IPS-18c (cell line): ENCODE measurements around the gene CD244.
"Not testable (repeated sequence)": the region's sequence is repeated elsewhere in the genome, so short reads cannot be mapped to it uniquely, and the experiment has no call there.

Source experiments
- H3K4me3 ChIP-seq: 2 replicates; pipeline ENCODE4 v1.7.0; 2013; ENCODE audit warnings: low read depth, mild to moderate bottlenecking, low read length, moderate library complexity; ENCODE audit not compliant: insufficient read depth
- H3K9me3 ChIP-seq: one replicate; pipeline ENCODE4 v1.6.1; 2013; ENCODE audit warnings: mild to moderate bottlenecking, low read length, moderate library complexity; ENCODE audit not compliant: control insufficient read depth, insufficient read depth

The CD244 gene

DNA sequence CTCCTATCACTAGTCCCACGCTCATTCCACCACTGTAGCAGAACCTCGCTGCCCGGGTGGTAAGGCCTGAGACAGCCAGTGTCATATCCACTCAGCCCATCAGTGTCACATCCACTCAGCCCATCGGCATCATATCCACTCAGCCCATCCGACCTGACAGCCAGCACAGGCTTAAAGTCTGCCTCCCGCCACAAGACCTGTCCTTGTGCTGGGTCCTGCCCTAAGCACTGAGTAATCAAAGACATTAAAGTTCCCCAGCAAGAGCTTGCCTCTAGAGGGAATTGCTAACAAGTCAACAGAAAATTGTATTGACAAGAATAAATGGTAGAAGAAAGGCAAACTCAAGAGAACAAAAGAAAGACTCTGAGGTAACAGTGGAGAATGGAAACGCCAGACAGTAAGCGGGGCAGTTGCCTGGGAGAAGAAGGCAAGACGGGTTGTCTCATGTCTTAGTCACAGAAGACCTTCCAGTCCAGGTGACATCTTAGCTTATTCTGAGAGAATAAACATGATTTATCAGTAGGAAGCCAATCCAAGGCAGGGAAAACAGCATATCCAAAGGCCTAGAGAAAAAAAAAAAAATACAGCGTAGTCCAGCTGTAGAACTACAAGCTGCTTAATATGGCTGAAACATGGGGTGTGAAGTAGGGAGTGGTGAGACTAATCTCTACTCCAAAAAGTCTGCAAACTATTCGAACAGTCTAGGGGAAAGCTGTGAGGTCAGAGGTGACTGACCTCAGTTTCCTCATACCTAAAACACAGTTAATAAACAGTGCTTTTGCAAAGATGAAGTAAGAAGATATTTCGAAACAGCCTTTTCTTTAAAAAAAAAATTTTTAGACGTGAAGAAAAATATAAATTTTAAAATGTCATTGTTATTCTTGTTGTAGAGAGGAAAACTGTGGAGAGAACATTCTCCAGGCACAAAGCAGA, 21.2 kb upstream of the CD244 start:
- Histone ChIP-seq H3K9me3 (no peaks in the 10 kb centered on the region), H3K4me3 (no peak overlapping the region)

DNA sequence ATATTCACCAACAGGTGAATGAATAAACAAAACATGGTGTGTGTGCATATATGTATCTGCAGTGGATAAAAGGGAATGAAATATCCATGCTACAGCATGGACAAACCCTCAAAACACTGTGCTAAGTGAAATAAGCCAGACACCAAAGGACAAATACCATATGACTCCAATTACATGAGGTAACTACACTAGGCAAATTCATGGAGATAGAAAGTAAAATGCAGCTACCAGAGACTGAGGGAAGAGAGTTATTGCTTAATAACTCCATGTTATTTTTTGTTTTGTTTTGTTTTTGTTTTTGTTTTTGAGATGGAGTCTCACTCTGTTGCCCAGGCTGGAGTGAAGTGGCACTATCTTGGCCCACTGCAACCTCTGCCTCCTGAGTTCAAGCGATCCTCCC, 19.9 kb upstream of the CD244 start:
- H3K4me3 ChIP-seq, result no peak overlapping the region
- no peaks in the 10 kb centered on the region for H3K9me3 ChIP-seq

DNA sequence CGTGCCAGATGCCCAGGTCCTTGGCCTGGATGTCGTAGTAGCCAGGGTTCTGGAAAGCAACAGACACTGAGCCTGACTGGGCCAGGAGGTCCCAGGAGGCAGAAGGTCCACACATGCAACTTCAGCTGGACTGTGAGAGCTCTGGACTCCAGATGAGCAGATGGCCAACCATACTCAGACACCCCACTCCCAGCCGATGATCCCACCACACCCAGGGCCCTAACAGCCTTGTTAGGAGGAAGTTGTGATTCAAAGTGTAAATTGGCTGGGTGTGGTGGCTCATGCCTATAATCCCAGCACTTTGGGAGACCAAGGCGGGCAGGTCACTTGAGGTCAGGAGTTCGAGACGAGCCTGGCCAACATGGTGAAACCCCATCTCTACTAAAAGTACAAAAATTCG, 18.6 kb upstream of the CD244 start:
- H3K9me3 ChIP-seq, H3K4me3 ChIP-seq: not testable (repeated sequence)

DNA sequence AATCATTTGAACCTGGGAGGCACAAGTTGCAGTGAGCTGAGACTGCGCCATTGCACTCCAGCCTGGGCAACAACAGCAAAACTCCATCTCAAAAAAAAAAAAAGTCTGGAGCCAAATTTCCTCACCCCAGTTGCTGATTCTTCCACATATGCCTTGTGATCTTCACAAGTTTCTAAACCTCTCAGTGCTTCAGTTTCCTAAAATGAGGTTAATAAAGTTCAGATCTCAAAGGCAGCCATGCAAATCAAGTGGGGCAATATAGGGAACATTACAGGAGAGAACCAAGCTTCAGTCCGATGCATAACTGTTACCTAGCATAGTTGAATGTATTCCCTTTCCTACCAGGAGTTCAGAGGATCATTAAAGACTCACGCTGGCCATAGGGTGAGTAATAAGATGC, 17.5 kb upstream of the CD244 start:
- no peak overlapping the region for H3K4me3 ChIP-seq
- H3K9me3 ChIP-seq, result no peaks in the 10 kb centered on the region

DNA sequence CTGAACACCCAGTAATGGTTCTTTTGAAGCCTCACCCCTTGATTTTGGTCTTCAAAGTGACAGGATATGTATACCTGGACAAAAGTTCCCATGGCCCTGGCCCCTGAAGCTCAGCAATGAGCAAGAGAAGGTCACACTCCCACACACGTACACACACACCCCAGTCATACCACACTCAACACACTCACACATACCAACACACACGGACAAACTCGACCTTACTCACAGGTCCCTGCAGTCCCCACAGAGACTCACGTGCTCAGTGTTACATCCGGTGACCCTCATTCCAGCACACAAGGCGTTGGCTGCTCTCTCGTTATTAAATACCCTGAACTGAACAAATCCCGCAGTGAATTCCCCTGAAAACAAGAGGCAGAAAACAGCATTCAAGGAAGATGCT, 16.4 kb upstream of the CD244 start:
- H3K4me3 ChIP-seq, result no peak overlapping the region
- no peaks in the 10 kb centered on the region for H3K9me3 ChIP-seq

DNA sequence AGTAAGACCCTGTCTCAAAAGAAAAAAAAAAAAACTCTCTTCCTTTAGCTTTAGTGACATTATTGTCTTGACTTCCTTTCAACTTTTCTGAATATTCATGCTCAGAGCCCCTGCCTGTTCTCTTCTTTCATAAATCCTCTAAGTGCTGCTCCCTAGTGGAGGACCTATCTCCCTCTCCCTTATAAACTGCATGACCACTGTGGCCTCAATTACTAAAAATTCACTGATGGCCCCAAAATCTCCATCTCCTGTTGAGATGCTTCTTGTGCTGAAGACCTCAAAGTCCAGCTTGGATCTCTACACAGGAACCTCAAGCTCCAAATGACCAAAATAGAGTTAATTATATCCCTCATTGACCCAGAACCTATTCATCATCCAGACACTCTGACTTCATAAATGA, 14.5 kb upstream of the CD244 start:
- no peak overlapping the region for H3K4me3 ChIP-seq
- no peaks in the 10 kb centered on the region for H3K9me3 ChIP-seq

DNA sequence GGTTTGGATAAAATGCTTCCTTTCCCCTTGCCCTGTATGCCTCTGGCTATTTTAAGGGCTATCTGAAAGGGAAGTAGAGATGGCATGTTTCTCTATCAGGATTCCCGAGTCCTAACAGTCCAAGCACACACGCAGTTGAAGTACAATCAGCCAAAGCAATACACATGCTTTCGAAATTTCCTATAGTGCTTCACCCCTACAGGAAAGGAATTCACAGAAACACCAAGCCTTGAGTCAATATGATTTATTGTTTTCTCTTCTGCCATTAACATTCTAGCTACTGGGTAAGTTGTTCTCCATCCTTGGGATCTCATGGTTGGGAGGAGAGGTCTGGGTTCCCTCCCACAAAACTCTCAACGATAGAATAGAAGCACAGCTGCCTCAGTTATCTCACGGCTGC, 13.6 kb upstream of the CD244 start:
- no peaks in the 10 kb centered on the region for H3K9me3 ChIP-seq
- no peak overlapping the region for H3K4me3 ChIP-seq

DNA sequence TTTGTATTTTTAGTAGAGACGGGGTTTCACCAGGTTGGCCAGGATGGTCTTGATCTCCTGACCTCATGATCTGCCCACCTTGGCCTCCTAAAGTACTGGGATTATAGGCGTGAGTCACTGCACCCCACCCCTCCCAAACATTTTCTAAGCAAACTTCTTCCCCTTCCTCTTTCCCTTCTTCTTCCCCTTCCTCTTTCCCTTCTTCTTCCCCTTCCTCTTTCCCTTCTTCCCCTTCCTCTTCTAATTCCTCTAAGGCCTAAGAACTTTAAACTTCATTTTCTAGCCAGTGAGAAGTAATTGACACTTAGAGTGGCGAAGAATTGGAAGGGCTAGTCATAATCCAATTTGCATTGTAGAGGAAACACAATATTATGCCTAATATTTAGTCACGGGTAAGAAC, 12.9 kb upstream of the CD244 start:
- H3K9me3 ChIP-seq, H3K4me3 ChIP-seq: not testable (repeated sequence)

DNA sequence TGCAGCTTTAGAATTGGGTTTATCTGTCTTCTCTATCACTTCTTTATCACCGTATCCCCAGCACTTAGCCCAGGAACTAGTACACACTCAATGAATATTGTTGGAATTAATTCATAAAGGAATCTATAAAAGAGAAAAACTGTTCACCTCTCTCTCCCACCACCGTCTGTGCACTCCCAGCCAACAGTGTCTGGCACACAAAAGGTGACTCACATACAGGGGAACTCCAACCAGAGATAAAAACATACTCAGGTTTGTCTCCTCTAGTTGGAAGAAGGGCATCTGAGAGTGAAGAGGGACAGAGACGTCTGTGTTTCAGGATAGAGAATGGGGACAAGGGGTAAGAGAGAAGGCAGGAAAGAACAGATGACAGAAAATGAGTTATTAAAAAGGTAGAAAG, 12.2 kb upstream of the CD244 start:
- no peak overlapping the region for H3K4me3 ChIP-seq
- no peaks in the 10 kb centered on the region for H3K9me3 ChIP-seq

DNA sequence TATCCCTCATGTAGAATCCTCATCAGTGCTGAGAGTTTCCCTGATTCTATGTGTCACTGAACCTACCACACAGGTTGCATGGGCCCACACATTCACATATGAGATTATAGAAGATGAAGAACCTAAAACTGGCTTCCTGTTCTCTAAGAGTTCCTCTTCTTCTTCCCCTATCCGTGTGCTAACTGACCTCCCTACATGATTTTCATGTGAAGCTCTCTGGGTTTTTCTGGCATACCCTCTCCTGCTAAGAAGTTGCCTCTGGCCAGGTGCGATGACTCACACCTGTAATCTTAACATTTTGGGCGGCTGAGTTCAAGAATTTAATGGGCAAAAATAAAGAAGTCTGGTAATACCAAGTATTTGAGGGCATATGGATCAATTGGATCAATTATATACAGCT, 5.5 kb upstream of the CD244 start:
- no peaks in the 10 kb centered on the region for H3K9me3 ChIP-seq
- no peak overlapping the region for H3K4me3 ChIP-seq

DNA sequence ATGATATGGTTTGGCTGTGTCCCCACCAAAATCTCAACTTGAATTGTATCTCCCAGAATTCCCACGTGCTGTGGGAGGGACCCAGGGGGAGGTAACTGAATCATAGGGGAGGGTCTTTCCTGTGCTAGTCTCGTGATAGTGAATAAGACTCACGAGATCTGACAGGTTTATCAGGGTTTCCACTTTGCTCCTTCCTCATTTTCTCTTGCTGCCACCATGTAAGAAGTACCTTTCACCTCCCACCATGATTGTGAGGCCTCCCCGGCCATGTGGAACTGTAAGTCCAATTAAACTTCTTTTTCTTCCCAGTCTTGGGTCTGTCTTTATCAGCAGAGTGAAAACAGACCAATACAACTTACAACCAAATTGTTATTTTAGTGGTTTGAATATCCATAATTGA, 5.0 kb upstream of the CD244 start:
- H3K9me3 ChIP-seq, H3K4me3 ChIP-seq: not testable (repeated sequence)

DNA sequence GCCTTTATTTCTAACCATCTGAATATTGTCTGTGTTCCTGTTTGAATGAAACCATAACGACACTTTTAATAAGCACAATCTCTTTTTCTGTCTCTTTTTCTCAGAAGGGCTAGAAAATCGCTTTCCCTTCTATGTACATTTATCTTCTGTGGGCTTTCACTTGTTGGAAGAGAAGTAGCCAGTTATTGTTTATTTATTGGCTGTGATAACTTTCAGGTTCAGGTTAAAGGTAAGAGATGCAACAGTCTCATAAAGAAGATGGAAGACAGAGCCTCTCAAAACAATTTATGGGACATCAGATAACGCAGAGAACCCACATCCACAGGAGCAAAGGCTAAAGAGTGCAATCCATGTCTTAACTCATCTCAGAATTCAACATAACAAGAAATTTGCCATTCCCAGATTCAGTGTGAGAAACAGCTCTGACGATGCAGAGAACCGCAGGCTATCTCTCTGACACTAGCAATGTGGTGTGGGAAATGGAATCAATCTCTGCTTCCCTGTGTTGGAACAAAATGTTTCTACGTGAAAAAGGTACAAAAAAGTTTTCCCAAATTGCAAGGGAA, 4.1 kb upstream of the CD244 start:
- no peaks in the 10 kb centered on the region for H3K9me3 ChIP-seq
- H3K4me3 ChIP-seq, result no peak overlapping the region

DNA sequence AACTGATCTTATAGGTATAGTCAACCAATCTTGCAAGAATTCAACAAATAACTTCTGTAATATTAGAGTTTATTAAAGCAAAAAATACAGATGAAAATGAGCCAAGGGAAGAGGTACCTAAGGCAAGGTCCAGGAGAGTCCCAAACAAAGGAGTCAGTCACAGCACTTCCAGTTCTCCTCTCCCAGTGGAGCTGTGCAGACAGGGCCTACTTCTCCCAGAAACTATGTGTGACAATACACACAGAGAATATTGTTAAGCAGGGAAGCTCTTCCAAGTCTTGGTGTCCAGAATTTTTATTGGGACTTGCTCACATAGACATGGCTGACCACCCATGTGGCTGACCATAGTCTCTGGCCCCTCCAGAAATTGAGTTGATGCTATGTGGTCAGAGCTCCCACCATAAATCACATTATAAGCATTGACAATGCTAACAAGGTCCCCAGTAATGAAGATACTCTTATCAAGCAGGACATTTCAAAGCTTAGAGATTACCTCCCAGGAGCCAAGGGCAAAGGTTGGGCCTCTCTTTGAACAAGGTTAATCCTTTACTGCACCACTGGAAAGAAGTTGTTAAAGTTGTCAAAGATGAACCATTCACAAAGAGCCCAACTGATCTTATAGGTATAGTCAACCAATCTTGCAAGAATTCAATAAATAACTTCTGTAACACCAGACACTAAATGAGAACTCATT, 3.5 kb upstream of the CD244 start:
- Histone ChIP-seq H3K4me3 (no peak overlapping the region), H3K9me3 (no peaks in the 10 kb centered on the region)

DNA sequence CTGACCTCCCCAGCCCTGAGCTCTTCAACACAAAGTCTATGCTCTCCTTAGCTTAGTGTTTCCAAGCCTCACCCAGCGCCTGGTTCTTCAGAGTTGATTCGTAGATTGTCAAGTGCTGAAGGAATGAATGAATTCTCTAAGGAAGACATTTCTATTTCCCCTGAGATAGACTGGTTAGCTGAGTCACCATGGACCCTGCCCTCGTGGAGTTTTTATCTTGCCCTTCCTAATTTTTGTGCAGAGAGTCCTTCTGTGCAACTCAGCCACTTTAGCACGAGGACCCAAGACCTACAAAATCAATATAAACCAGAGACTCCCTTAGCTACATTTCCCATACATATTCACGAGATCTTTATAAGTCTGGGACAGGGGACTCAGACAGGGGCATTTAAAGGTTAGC, 2.6 kb upstream of the CD244 start:
- Histone ChIP-seq H3K9me3 (no peaks in the 10 kb centered on the region), H3K4me3 (no peak overlapping the region)

DNA sequence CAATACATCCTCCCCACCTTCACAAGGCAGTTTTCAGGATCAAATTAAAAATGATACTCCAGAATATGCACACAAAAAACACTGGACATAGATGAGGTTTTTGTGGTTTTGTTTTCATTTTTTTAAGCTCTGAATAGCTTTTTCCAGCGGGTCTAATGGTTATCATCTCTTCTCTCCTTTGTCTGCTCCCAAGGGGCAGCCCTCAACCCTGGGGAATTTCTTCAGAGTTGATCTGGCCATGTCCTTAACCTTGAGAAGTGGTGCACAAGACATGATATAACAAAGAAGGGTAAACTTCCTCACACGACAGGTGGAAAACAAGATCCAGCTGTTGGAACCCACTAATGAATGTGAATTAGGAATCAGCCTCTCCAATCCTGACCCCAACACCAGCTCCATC, 1.5 kb upstream of the CD244 start:
- H3K4me3 ChIP-seq, result no peak overlapping the region
- no peaks in the 10 kb centered on the region for H3K9me3 ChIP-seq

DNA sequence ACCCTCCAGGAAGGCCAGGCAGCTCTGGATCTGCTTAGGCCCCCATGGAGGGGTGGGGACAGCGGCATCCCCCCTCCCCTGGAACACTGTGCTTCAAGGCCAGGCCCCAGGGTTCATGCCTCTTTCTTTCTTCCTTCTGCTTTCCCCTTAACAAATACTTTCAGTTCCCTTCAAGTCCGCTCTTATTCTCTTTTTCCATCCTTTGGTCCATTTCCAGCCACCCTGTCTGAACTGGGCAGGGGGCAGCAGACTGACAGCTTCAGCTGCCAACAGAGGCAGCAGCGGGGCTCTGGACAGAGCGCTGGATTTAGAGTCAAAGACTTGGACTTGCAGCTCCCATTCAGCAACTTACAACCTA, 1.1 kb upstream of the CD244 start:
- H3K9me3 ChIP-seq, result no peaks in the 10 kb centered on the region
- H3K4me3 ChIP-seq, result no peak overlapping the region

DNA sequence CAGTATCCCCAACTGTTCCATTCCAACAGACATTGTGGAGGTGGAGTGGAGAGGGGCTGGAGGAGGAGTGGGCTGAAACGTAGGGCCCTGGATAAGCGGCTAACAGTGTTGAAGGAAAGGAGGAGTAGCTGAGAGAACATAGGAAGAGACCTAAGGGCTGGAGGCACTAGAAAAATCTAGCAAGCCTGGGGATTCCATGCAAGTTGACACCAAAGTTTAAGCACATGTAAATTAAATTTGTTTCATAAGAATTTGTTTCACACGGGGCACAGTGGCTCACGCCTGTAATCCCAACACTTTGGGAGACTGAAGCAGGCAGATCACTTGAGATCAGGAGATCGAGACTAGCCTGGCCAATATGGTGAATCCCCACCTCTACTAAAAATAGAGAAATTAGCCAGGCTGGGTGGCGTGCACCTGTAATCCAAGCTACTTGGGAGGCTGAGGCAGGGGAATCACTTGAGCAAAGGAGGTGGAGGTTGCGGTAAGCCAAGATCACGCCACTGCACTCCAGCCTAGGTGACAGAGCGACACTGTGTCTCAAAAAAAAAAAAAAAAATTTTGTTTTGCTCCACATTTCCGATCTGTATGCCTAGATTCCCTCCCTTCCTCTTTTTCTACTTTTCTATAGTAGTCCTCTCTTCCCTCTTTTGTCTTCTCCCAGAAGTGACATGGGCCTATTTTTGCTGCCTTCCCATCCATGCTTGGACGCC, 530 bp upstream of the CD244 start:
- Histone ChIP-seq H3K9me3 (no peaks in the 10 kb centered on the region), H3K4me3 (no peak overlapping the region)
